Activated CD8-positive, alpha-beta T cell treated with anti-CD3 and anti-CD28 coated beads for 36 hours (primary cell): ENCODE measurements around the gene TMEM82. TPM values are rescaled to one million over a fixed set of nuclear protein-coding genes. Genes with fewer than 3 reads are reported as not detected.

Experiments used
- ATAC-seq: fragments of 200-7000 bp; cut with Tn5 transposase; one replicate; pipeline ENCODE4 v1.10.0; 2021; ENCODE audit warnings: mild to moderate bottlenecking, moderate library complexity
- CTCF ChIA-PET: fragments of 350-600 bp; sonication (Branson Sonifier 250); formaldehyde crosslinking; loops from one replicate; lab custom pipeline; 2021; ENCODE audit warnings: antibody characterized with exemption; lab: Charles Lee
- POLR2A ChIA-PET: fragments of 350-600 bp; sonication (Branson Sonifier 250); formaldehyde crosslinking; loops from one replicate; lab custom pipeline; 2021; ENCODE audit warnings: antibody characterized with exemption; lab: Charles Lee
- DNase-seq: peaks from one replicate; pipeline ENCODE4 v3.0.0-alpha.2; 2020
- H3K27ac Mint-ChIP-seq: one replicate; pipeline ENCODE4 v1.8.0; 2021; ENCODE audit warnings: mild to moderate bottlenecking, mixed read lengths
- H3K27me3 Mint-ChIP-seq: one replicate; pipeline ENCODE4 v1.8.0; 2021; ENCODE audit warnings: mixed read lengths
- H3K36me3 Mint-ChIP-seq: one replicate; pipeline ENCODE4 v1.8.0; 2021; ENCODE audit warnings: low read depth, mixed read lengths
- H3K4me1 Mint-ChIP-seq: one replicate; pipeline ENCODE4 v1.8.0; 2021; ENCODE audit warnings: low read depth, mixed read lengths
- H3K4me3 Mint-ChIP-seq: one replicate; pipeline ENCODE4 v1.8.0; 2021; ENCODE audit warnings: mild to moderate bottlenecking, moderate library complexity, mixed read lengths
- H3K9me3 Mint-ChIP-seq: one replicate; pipeline ENCODE4 v1.8.0; 2021; ENCODE audit warnings: mixed read lengths
- intact Hi-C: fragments of 100-400 bp; cut with micrococcal nuclease; formaldehyde crosslinking; loops from one replicate; pipeline ENCODE4 v1.10.0; 2022
- total RNA-seq, 2 experiments: library from RNA; stranded (reverse); gene quantifications; one replicate each; pipeline ENCODE4 v1.2.3, GENCODE V29; 2021
- TF ChIP-seq, protein P1 (sequence below): fragments of 200-600 bp; IDR thresholded peaks from one replicate; pipeline ENCODE4 v1.8.0; 2022; ENCODE audit warnings: antibody characterized with exemption, mild to moderate bottlenecking

TMEM82 gene
- total RNA-seq, 2 experiments from 2014 or later, result not detected

DNA sequence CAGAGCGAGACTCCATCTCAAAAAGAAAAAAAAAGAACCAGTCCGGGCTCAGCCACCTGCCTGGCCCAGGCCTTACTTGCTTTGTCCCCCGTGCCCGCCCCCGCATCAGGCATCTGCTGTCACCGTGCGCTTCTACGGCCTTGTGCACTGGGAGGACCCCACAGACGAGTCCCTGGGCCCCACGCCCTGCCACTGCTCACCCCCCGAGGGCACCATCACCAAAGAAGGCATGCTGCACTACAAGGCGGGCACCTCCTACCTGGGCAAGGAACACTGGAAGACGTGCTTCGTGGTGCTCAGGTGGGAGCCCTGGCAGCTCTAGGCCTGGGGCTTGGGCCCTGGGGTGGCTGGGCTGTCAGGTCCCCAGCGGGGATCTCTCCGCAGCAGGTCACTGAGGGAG, 11.9 kb upstream of the TMEM82 start:
- ChIA-PET CTCF (interaction anchor here (1.0 kb wide), 1 partner anchor 10 kb away, joined by 3 read pairs; no protein-coding TSS in a partner anchor), POLR2A (interaction anchor here (1.2 kb wide), 1 partner anchor 11 kb away, joined by 3 read pairs; no protein-coding TSS in a partner anchor)
- H3K9me3 Mint-ChIP-seq, result no peaks in the 10 kb centered on the region
- intact Hi-C loops, result no loop called here
- TF ChIP-seq, protein P1, sequence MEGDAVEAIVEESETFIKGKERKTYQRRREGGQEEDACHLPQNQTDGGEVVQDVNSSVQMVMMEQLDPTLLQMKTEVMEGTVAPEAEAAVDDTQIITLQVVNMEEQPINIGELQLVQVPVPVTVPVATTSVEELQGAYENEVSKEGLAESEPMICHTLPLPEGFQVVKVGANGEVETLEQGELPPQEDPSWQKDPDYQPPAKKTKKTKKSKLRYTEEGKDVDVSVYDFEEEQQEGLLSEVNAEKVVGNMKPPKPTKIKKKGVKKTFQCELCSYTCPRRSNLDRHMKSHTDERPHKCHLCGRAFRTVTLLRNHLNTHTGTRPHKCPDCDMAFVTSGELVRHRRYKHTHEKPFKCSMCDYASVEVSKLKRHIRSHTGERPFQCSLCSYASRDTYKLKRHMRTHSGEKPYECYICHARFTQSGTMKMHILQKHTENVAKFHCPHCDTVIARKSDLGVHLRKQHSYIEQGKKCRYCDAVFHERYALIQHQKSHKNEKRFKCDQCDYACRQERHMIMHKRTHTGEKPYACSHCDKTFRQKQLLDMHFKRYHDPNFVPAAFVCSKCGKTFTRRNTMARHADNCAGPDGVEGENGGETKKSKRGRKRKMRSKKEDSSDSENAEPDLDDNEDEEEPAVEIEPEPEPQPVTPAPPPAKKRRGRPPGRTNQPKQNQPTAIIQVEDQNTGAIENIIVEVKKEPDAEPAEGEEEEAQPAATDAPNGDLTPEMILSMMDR, result no peak
- no peaks in the 10 kb centered on the region for H3K4me1 Mint-ChIP-seq
- H3K27ac Mint-ChIP-seq, result no peak overlapping the region
- ATAC-seq, result no peak
- no peaks in the 10 kb centered on the region for H3K27me3 Mint-ChIP-seq
- H3K36me3 Mint-ChIP-seq, result peaks cover 8% of the 10 kb centered on the region
- H3K4me3 Mint-ChIP-seq, result no peak overlapping the region
- no peak for DNase-seq

DNA sequence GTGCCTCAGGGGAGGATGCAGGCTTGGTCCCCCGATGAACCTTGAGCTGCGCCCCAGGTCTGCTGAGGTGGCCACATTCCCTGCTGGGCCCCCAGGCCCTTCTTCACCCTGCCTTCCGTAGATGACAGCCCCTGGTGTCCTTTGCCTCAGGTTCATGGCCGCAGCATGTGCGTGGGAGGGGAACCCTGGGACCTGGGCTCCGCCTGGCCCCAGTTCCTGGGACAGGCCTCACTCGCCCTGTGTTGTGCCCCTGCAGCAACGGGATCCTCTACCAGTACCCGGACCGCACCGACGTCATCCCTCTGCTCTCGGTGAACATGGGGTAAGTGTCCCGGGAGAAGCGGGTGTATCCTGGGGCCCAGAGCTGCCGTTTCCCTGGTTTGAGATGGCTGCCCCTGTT, 11.4 kb upstream of the TMEM82 start:
- Mint-ChIP-seq H3K27ac (no peak overlapping the region), H3K4me1 (no peaks in the 10 kb centered on the region), H3K36me3 (peaks cover 8% of the 10 kb centered on the region), H3K4me3 (no peak overlapping the region), H3K27me3 (no peaks in the 10 kb centered on the region), H3K9me3 (no peaks in the 10 kb centered on the region)
- TF ChIP-seq, protein P1, result no peak
- ATAC-seq (no peak), DNase-seq (no peak)
- CTCF ChIA-PET, result interaction anchor here (1.0 kb wide), 1 partner anchor 10 kb away, joined by 3 read pairs; no protein-coding TSS in a partner anchor
- POLR2A ChIA-PET, result interaction anchor here (1.2 kb wide), 1 partner anchor 12 kb away, joined by 3 read pairs; no protein-coding TSS in a partner anchor
- intact Hi-C loops, result no loop called here

DNA sequence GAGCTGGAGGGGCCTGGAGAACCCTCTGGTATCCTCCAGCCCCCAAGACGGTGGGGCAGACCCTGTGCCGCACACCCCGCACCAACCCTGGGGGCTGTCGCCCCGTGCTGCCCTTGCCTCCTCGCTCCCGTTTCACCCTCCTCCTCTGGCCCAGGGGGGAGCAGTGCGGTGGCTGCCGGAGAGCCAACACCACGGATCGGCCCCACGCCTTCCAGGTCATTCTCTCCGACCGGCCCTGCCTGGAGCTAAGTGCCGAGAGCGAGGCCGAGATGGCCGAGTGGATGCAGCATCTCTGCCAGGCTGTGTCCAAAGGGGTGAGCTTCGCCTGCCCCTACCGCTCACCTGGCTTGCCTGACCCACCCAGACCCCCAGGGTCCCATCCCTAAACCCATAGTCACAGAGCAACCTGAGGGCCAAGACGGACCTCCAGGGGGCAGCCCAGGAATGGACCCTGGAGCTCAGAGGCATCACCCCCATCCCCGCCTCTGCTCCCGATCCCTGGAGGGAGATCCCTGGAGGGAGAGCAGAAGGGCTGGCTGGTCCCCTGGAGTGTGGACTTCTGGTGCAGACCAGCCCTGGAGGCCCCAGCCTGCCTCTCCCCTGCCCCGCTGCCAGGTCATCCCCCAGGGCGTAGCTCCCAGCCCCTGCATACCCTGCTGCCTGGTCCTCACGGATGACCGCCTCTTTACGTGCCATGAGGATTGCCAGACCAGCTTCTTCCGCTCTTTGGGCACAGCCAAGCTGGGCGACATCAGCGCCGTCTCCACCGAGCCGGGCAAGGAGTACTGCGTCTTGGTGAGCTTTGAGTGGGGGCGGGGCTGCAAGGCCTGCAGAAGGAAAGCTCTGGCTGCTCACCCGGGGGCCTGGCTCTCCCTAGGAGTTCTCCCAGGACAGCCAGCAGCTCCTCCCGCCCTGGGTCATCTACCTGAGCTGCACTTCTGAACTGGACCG, 10.3 kb upstream of the TMEM82 start:
- CTCF ChIA-PET, result no interaction called here
- Mint-ChIP-seq H3K4me1 (no peaks in the 10 kb centered on the region), H3K4me3 (no peak overlapping the region), H3K9me3 (no peaks in the 10 kb centered on the region), H3K27me3 (no peaks in the 10 kb centered on the region), H3K27ac (no peak overlapping the region), H3K36me3 (peaks cover 8% of the 10 kb centered on the region)
- POLR2A ChIA-PET, result interaction anchor here (0.6 to 0.9 kb wide), 2 partner anchors 101 to 343 kb away, joined by 3 read pairs; no protein-coding TSS in a partner anchor
- intact Hi-C loops, result no loop called here
- ATAC-seq (no peak), DNase-seq (no peak)
- TF ChIP-seq, protein P1, result no peak

DNA sequence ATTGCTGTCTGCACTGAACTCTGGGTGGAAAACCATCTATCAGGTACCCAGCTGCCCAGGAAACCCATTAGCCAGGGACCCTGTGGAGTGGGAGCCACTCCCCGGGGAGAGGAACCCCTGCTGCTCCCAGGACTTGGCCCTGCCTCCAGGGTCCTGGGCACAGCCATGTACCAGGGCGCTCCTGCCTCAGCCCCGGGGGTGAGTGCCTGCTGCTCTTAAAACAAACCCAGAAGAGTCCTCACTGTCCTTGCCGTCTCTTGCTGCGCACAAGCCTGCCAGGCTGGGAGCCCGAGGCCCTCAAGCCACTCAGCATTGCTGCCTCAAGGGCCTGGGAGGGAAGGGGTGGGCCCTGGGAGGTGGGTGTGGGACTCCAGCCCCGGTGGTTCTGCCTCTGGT, 9.6 kb upstream of the TMEM82 start:
- intact Hi-C loops, result no loop called here
- Mint-ChIP-seq H3K9me3 (no peaks in the 10 kb centered on the region), H3K4me1 (no peaks in the 10 kb centered on the region), H3K36me3 (peaks cover 8% of the 10 kb centered on the region), H3K4me3 (no peak overlapping the region), H3K27me3 (no peaks in the 10 kb centered on the region), H3K27ac (no peak overlapping the region)
- POLR2A ChIA-PET, result interaction anchor here (0.6 kb wide), 1 partner anchor 343 kb away, joined by 3 read pairs; no protein-coding TSS in a partner anchor
- DNase-seq (no peak), ATAC-seq (no peak)
- CTCF ChIA-PET, result no interaction called here
- TF ChIP-seq, protein P1, result no peak

DNA sequence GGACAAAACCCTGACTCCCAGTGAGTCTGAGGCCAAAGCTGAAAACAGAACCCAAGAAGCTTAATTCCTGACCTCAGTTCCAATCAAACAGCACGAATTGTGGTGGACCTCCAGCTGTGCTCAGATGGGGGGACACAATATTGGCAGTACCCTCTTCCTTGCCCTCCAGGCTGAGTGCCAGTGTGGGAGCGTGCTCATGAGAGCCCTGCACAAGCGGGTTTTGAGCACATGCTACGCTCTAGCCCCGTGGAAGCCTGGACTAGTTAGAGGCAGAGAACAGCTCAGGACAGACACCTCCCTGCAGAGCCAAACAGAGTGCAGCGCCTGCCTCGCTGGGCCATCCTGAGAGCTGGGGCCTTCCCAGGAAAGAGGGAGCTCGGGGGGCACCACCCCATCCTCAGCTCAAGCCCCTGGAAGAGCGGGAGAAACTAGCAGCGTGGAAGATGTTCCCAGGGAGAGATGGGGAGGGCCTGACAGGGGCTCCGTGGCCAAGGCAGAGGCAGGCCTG, 9.0 kb upstream of the TMEM82 start:
- Mint-ChIP-seq H3K27ac (no peak overlapping the region), H3K4me1 (no peaks in the 10 kb centered on the region), H3K9me3 (no peaks in the 10 kb centered on the region), H3K27me3 (no peaks in the 10 kb centered on the region), H3K4me3 (no peak overlapping the region), H3K36me3 (peaks cover 8% of the 10 kb centered on the region)
- CTCF ChIA-PET, result no interaction called here
- no peak for DNase-seq
- intact Hi-C loops, result no loop called here
- TF ChIP-seq, protein P1, result no peak
- ATAC-seq, result no peak
- POLR2A ChIA-PET, result no interaction called here
